H1 (cell line): Measurements from ENCODE around the gene TRABD2B. TPM values are rescaled to one million over a fixed set of nuclear protein-coding genes. Genes with fewer than 3 reads are reported as not detected.

Experiments used
- ATF2 ChIP-seq: IDR thresholded peaks from 2 replicates; pipeline ENCODE4 v1.6.1; 2012; ENCODE audit warnings: low read length, inconsistent platforms
- CBX5 ChIP-seq: fragments of 300-800, 300-1000 bp; sonication (generic); IDR thresholded peaks from 2 replicates; pipeline ENCODE4 v1.7.1; 2016; ENCODE audit warnings: antibody characterized with exemption, low read length, low read depth
- CHD2 ChIP-seq: IDR thresholded peaks from 2 replicates; pipeline ENCODE4 v1.6.1; 2012; ENCODE audit warnings: low read length, improper control_type of control experiment
- CTCF ChIP-seq, 3 experiments: IDR thresholded peaks; 1 replicate in 2 of 3; 2 replicates in 1 of 3; pipeline versions ENCODE4 v1.5.1 to v1.6.1; 2011; ENCODE audit warnings: low read length in 3 of 3, mild to moderate bottlenecking in 3 of 3, inconsistent platforms in 2 of 3, low read depth in 1 of 3, moderate library complexity in 1 of 3; ENCODE audit not compliant: insufficient read depth in 1 of 3; ENCODE audit errors: control extremely low read depth in 1 of 3
- GTF2F1 ChIP-seq: IDR thresholded peaks from 2 replicates; pipeline ENCODE4 v1.6.1; 2012; ENCODE audit warnings: low read depth, low read length, improper control_type of control experiment, borderline replicate concordance
- MAX ChIP-seq: IDR thresholded peaks from 2 replicates; pipeline ENCODE4 v1.6.1; 2012; ENCODE audit warnings: inconsistent platforms
- RFX5 ChIP-seq: IDR thresholded peaks from 2 replicates; pipeline ENCODE4 v1.6.1; 2011; ENCODE audit warnings: low read depth, low read length, improper control_type of control experiment, borderline replicate concordance
- RNF2 ChIP-seq: fragments of 200-900, 300-1000 bp; sonication (generic); IDR thresholded peaks from 2 replicates; pipeline ENCODE4 v1.7.1; 2016; ENCODE audit warnings: borderline replicate concordance, low read depth, mild to moderate bottlenecking, antibody characterized with exemption, low read length; ENCODE audit not compliant: poor library complexity, severe bottlenecking; ENCODE audit errors: missing control alignments
- SP2 ChIP-seq: IDR thresholded peaks from 2 replicates; pipeline ENCODE4 v1.6.1; 2012; ENCODE audit warnings: mild to moderate bottlenecking, low read length, inconsistent platforms
- polyA plus RNA-seq, 7 experiments: library from polyadenylated mRNA; depleted of rRNA in 3 of 7; stranded (reverse) in 5 of 7; unstranded in 2 of 7; fragments of >200 nt in 5 of 7; fragments of 200-250 nt in 2 of 7; gene quantifications; 1 replicate in 5 of 7; 2 replicates in 1 of 7; 4 replicates in 1 of 7; pipeline versions ENCODE4 v1.2.1 to v1.2.3, GENCODE V29; 2011 to 2013; ENCODE audit warnings: missing spikeins in 2 of 7, mixed read lengths in 2 of 7
- total RNA-seq: library from RNA; stranded (reverse); fragmentation: NEBNext Ultra II Directional; extraction: Animal tissue kit (Norgen Biotek cat#: 25700); gene quantifications from 2 replicates; pipeline ENCODE4 v1.2.1, GENCODE V29; 2021

TRABD2B gene
- total and polyA plus RNA-seq, 2 of the 8 experiments (the other 6 are each of a cell fraction or from before 2014, with no cell fraction given), result 0.95 to 3.4 TPM

- TF ChIP-seq ATF2, result no peak
- TF ChIP-seq RFX5, result no peak
- no peak for TF ChIP-seq SP2
- TF ChIP-seq RNF2, result no peak
- TF ChIP-seq GTF2F1, result no peak
- no peak for TF ChIP-seq CBX5
- TF ChIP-seq MAX, result no peak
- TF ChIP-seq CHD2, result no peak
- TF ChIP-seq CTCF (IDR thresholded peaks at IDR 0.05; ENCODE audit: control extremely low read depth in 1 of 3, insufficient read depth in 1 of 3, low read depth in 1 of 3, low read length in 3 of 3), result no peak
Measured at GRCh38 chr1:47990286-47990685, 6.9 kb downstream of the TRABD2B start (continued).
